Skeletal muscle tissue (tissue), 4 donors: ENCODE data around the gene AK5. TPM values are rescaled to one million over a fixed set of nuclear protein-coding genes. Genes with fewer than 3 reads are reported as not detected.

Experiments
- H3K27ac ChIP-seq: one replicate; pipeline ENCODE4 v1.7.0; 2013; ENCODE audit warnings: mild to moderate bottlenecking, low read depth, low read length, inconsistent platforms
- H3K27me3 ChIP-seq, 3 donors: one replicate each; pipeline ENCODE4 v1.7.0; 2013; ENCODE audit warnings: low read length in 3 of 3; ENCODE audit not compliant: control insufficient read depth in 3 of 3, insufficient read depth in 3 of 3
- H3K36me3 ChIP-seq, 3 donors: one replicate each; pipeline ENCODE4 v1.7.0; 2013; ENCODE audit warnings: low read length in 3 of 3; ENCODE audit not compliant: control insufficient read depth in 3 of 3, insufficient read depth in 3 of 3
- H3K4me1 ChIP-seq, 3 donors: one replicate each; pipeline ENCODE4 v1.7.0; 2013; ENCODE audit warnings: low read length in 3 of 3, mild to moderate bottlenecking in 3 of 3; ENCODE audit not compliant: control insufficient read depth in 3 of 3, insufficient read depth in 3 of 3
- H3K4me3 ChIP-seq, 3 donors: one replicate each; pipeline ENCODE4 v1.7.0; 2013; ENCODE audit warnings: low read length in 3 of 3
- H3K9ac ChIP-seq, 3 donors: one replicate each; pipeline ENCODE4 v1.7.0; 2013; ENCODE audit warnings: low read length in 3 of 3, mild to moderate bottlenecking in 3 of 3, moderate library complexity in 2 of 3, low read depth in 1 of 3
- H3K9me3 ChIP-seq, 3 donors: one replicate each; pipeline ENCODE4 v1.7.0; 2013; ENCODE audit warnings: low read length in 3 of 3; ENCODE audit not compliant: control insufficient read depth in 3 of 3
- total RNA-seq: library from RNA; depleted of rRNA; stranded (reverse); fragments of >200 nt; gene quantifications from one replicate; pipeline ENCODE4 v1.2.3, GENCODE V29; 2014
- donor health status: Osteomylitis.

The AK5 gene
- total RNA-seq, 1 donor from 2014 or later: 11.5 TPM

GRCh38 chr1:77556045-77556444 is 274.2 kb downstream of the AK5 start:
- H3K9ac ChIP-seq: no peak overlapping the region
- H3K4me1 ChIP-seq: no peaks in the 10 kb centered on the region
- H3K4me3 ChIP-seq: no peak overlapping the region
- no peaks in the 10 kb centered on the region for H3K9me3 ChIP-seq
- H3K27ac ChIP-seq: no peak overlapping the region
- no peaks in the 10 kb centered on the region for H3K27me3 ChIP-seq
- peaks cover 0 to 2% (median 2%) of the 10 kb centered on the region in 3 donors for H3K36me3 ChIP-seq

GRCh38 chr1:77557053-77557452 is 275.2 kb downstream of the AK5 start:
- H3K27me3 ChIP-seq: no peaks in the 10 kb centered on the region
- H3K27ac ChIP-seq: no peak overlapping the region
- peaks cover 0 to 4% (median 2%) of the 10 kb centered on the region in 3 donors for H3K36me3 ChIP-seq
- no peak overlapping the region for H3K9ac ChIP-seq
- no peaks in the 10 kb centered on the region for H3K9me3 ChIP-seq
- no peaks in the 10 kb centered on the region for H3K4me1 ChIP-seq
- no peak overlapping the region for H3K4me3 ChIP-seq

GRCh38 chr1:77558591-77559164 is 276.9 kb downstream of the AK5 start:
- Histone ChIP-seq H3K36me3 (peaks cover 0 to 7% (median 5%) of the 10 kb centered on the region in 3 donors), H3K27ac (no peak overlapping the region), H3K27me3 (no peaks in the 10 kb centered on the region), H3K9ac (no peak overlapping the region), H3K4me1 (no peaks in the 10 kb centered on the region), H3K9me3 (no peaks in the 10 kb centered on the region), H3K4me3 (no peak overlapping the region)

- no peaks in the 10 kb centered on the region for H3K4me1 ChIP-seq
- peaks cover 8 to 17% (median 13%) of the 10 kb centered on the region in 3 donors for H3K36me3 ChIP-seq
- no peak overlapping the region for H3K4me3 ChIP-seq
- H3K27ac ChIP-seq: no peak overlapping the region
- H3K27me3 ChIP-seq: no peaks in the 10 kb centered on the region
- H3K9ac ChIP-seq: no peak overlapping the region
- no peaks in the 10 kb centered on the region for H3K9me3 ChIP-seq
Measured at GRCh38 chr1:77560741-77561140, 278.9 kb downstream of the AK5 start.

GRCh38 chr1:77562596-77563150 is 280.9 kb downstream of the AK5 start:
- H3K9ac ChIP-seq: no peak overlapping the region
- H3K9me3 ChIP-seq: no peaks in the 10 kb centered on the region
- H3K36me3 ChIP-seq: peaks cover 9 to 35% (median 29%) of the 10 kb centered on the region in 3 donors
- H3K27me3 ChIP-seq: no peaks in the 10 kb centered on the region
- H3K4me1 ChIP-seq: no peaks in the 10 kb centered on the region
- H3K4me3 ChIP-seq: no peak overlapping the region
- H3K27ac ChIP-seq: no peak overlapping the region

- Histone ChIP-seq H3K4me3 (no peak overlapping the region), H3K36me3 (peaks cover 11 to 36% (median 30%) of the 10 kb centered on the region in 3 donors), H3K9ac (no peak overlapping the region), H3K4me1 (no peaks in the 10 kb centered on the region), H3K9me3 (no peaks in the 10 kb centered on the region), H3K27me3 (no peaks in the 10 kb centered on the region), H3K27ac (no peak overlapping the region)
Measured at GRCh38 chr1:77565321-77565720, 283.5 kb downstream of the AK5 start.

- H3K36me3 ChIP-seq: peaks cover 8 to 23% (median 19%) of the 10 kb centered on the region in 3 donors
- no peak overlapping the region for H3K9ac ChIP-seq
- no peak overlapping the region for H3K4me3 ChIP-seq
- H3K27ac ChIP-seq: no peak overlapping the region
- H3K9me3 ChIP-seq: no peaks in the 10 kb centered on the region
- no peaks in the 10 kb centered on the region for H3K27me3 ChIP-seq
- H3K4me1 ChIP-seq: no peaks in the 10 kb centered on the region
Measured at GRCh38 chr1:77571642-77572041, 289.8 kb downstream of the AK5 start.

GRCh38 chr1:77579547-77579946 is 297.7 kb downstream of the AK5 start:
- no peak overlapping the region for H3K27ac ChIP-seq
- no peak overlapping the region for H3K4me3 ChIP-seq
- no peak overlapping the region for H3K9ac ChIP-seq
- H3K9me3 ChIP-seq: no peaks in the 10 kb centered on the region
- H3K4me1 ChIP-seq: no peaks in the 10 kb centered on the region
- H3K27me3 ChIP-seq: no peaks in the 10 kb centered on the region
- H3K36me3 ChIP-seq: peaks cover 7 to 46% (median 37%) of the 10 kb centered on the region in 3 donors

- no peaks in the 10 kb centered on the region for H3K27me3 ChIP-seq
- no peak overlapping the region for H3K4me3 ChIP-seq
- H3K4me1 ChIP-seq: no peaks in the 10 kb centered on the region
- no peaks in the 10 kb centered on the region for H3K9me3 ChIP-seq
- H3K36me3 ChIP-seq: peaks cover 7 to 29% (median 27%) of the 10 kb centered on the region in 3 donors
- H3K27ac ChIP-seq: no peak overlapping the region
- H3K9ac ChIP-seq: no peak overlapping the region
Measured at GRCh38 chr1:77582905-77583304, 301.1 kb downstream of the AK5 start.

- Histone ChIP-seq H3K36me3 (peaks cover 7 to 27% (median 22%) of the 10 kb centered on the region in 3 donors), H3K27ac (no peak overlapping the region), H3K4me1 (no peaks in the 10 kb centered on the region)
Measured at GRCh38 chr1:77583483-77583882, 301.7 kb downstream of the AK5 start.

More at GRCh38 chr1:77583483-77583882, 301.7 kb downstream of the AK5 start:
- Histone ChIP-seq H3K4me3 (no peak overlapping the region), H3K9ac (no peak overlapping the region), H3K9me3 (no peaks in the 10 kb centered on the region), H3K27me3 (no peaks in the 10 kb centered on the region)
